Measurements from ENCODE around the gene BORCS5.

DNA sequence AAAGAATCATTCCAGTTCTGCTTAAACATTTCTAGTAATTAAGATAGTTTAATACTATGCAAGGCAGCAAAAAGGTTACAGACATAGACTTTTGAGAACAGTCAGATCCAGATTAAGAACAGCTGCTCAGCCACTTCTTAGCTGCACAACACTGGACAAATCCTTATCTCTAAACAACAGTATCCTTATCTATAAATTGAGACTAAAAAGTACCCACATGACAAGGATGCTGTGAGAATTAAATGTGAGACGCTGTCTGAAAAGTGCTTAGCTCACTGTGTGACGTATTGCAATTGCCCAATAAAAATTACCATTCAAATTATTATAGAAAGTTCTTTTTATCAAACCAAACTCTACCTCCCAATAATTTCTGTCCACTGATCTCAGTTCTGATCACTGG is 35.5 kb downstream of the BORCS5 start:
- TF ChIP-seq, protein P1, sequence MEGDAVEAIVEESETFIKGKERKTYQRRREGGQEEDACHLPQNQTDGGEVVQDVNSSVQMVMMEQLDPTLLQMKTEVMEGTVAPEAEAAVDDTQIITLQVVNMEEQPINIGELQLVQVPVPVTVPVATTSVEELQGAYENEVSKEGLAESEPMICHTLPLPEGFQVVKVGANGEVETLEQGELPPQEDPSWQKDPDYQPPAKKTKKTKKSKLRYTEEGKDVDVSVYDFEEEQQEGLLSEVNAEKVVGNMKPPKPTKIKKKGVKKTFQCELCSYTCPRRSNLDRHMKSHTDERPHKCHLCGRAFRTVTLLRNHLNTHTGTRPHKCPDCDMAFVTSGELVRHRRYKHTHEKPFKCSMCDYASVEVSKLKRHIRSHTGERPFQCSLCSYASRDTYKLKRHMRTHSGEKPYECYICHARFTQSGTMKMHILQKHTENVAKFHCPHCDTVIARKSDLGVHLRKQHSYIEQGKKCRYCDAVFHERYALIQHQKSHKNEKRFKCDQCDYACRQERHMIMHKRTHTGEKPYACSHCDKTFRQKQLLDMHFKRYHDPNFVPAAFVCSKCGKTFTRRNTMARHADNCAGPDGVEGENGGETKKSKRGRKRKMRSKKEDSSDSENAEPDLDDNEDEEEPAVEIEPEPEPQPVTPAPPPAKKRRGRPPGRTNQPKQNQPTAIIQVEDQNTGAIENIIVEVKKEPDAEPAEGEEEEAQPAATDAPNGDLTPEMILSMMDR (IDR thresholded peaks at IDR 0.05) = no peak
- TF ChIP-seq POLR2A (IDR thresholded peaks at IDR 0.05) (no peak), POLR2AphosphoS5 (IDR thresholded peaks at IDR 0.05; ENCODE audit: insufficient read depth in 1 of 2, low read depth in 1 of 2) (no peak)
